Activated CD4-positive, alpha-beta T cell treated with anti-CD3 and anti-CD28 coated beads, Interleukin-2, amount 50 U/mL, for 24 hours (primary cell): ENCODE results near the gene CAMSAP3.

Source experiments
- DNase-seq, 2 donors: peaks; one replicate each; pipeline ENCODE4 v3.0.0-alpha.2; 2020; ENCODE audit warnings: low read depth in 1 of 2, low spot score in 1 of 2

The CAMSAP3 gene

GRCh38 chr19:7611541-7612279 lies 16.0 kb downstream of the CAMSAP3 start:
- no peak for DNase-seq

GRCh38 chr19:7612282-7613274 lies 16.9 kb downstream of the CAMSAP3 start:
- DNase-seq, result no peak

- DNase-seq, result no peak
These were observed 19.4 kb downstream of the CAMSAP3 start for GRCh38 chr19:7614859-7615741.

GRCh38 chr19:7617172-7617571 lies 21.5 kb downstream of the CAMSAP3 start:
- no peak for DNase-seq

GRCh38 chr19:7617735-7618134 lies 22.1 kb downstream of the CAMSAP3 start:
- DNase-seq, result no peak

- DNase-seq, result no peak
These were observed 22.7 kb downstream of the CAMSAP3 start for GRCh38 chr19:7618348-7618747.

- DNase-seq, result no peak
These were observed 23.3 kb downstream of the CAMSAP3 start for GRCh38 chr19:7618771-7619510.

- no peak for DNase-seq
These were observed 24.2 kb downstream of the CAMSAP3 start for GRCh38 chr19:7619671-7620441.

- no peak for DNase-seq
These were observed 25.1 kb downstream of the CAMSAP3 start for GRCh38 chr19:7620442-7621412.

GRCh38 chr19:7622933-7623685 lies 27.4 kb downstream of the CAMSAP3 start:
- no peak for DNase-seq

GRCh38 chr19:7623725-7624603 lies 28.3 kb downstream of the CAMSAP3 start:
- no peak for DNase-seq

- no peak for DNase-seq
These were observed 29.1 kb downstream of the CAMSAP3 start for GRCh38 chr19:7624810-7625209.

- no peak for DNase-seq
These were observed 30.2 kb downstream of the CAMSAP3 start for GRCh38 chr19:7625763-7626372.

GRCh38 chr19:7627166-7627565 lies 31.5 kb downstream of the CAMSAP3 start:
- DNase-seq, result no peak

GRCh38 chr19:7628589-7629311 lies 33.1 kb downstream of the CAMSAP3 start:
- no peak for DNase-seq
